RWPE2 (cell line): ENCODE measurements around the gene NUP42.

Source experiments
- ATAC-seq: fragments of 200-7000 bp; cut with Tn5 transposase; 3 replicates; pipeline ENCODE4 v1.9.1; 2021; ENCODE audit warnings: low read depth
- DNase-seq: peaks from one replicate; pipeline ENCODE4 v3.0.0-alpha.2; 2020; ENCODE audit warnings: low spot score
- H3K27ac ChIP-seq: fragments of 450-650 bp; 2 replicates; pipeline ENCODE4 v1.5.1; 2017; ENCODE audit warnings: mild to moderate bottlenecking; ENCODE audit not compliant: poor library complexity, severe bottlenecking
- H3K27me3 ChIP-seq: fragments of 250-450 bp; sonication (Bioruptor Pico); 2 replicates; pipeline ENCODE4 v1.5.1; 2021; ENCODE audit warnings: mild to moderate bottlenecking, moderate library complexity; ENCODE audit not compliant: insufficient read depth, poor library complexity, severe bottlenecking
- H3K36me3 ChIP-seq: fragments of 250-450 bp; sonication (Bioruptor Pico); 2 replicates; pipeline ENCODE4 v1.5.1; 2020; ENCODE audit warnings: low read depth, mild to moderate bottlenecking, moderate library complexity
- H3K4me1 ChIP-seq: fragments of 250-450 bp; sonication (Bioruptor Pico); 2 replicates; pipeline ENCODE4 v1.5.1; 2021; ENCODE audit warnings: mild to moderate bottlenecking, moderate library complexity; ENCODE audit not compliant: insufficient read depth, poor library complexity, severe bottlenecking
- H3K4me3 ChIP-seq: fragments of 250-450 bp; sonication (Bioruptor Pico); 2 replicates; pipeline ENCODE4 v1.5.1; 2021; ENCODE audit warnings: mild to moderate bottlenecking, moderate library complexity; ENCODE audit not compliant: severe bottlenecking
- H3K9me3 ChIP-seq: fragments of 250-450 bp; sonication (Bioruptor Pico); 2 replicates; pipeline ENCODE4 v1.5.1; 2021; ENCODE audit warnings: mild to moderate bottlenecking, moderate library complexity; ENCODE audit not compliant: severe bottlenecking
- TF ChIP-seq, protein P1 (sequence below): fragments of 450-650 bp; IDR thresholded peaks from one replicate; pipeline ENCODE4 v1.5.1; 2017; ENCODE audit warnings: mild to moderate bottlenecking, moderate library complexity; ENCODE audit not compliant: poor library complexity, severe bottlenecking

The NUP42 gene

DNA sequence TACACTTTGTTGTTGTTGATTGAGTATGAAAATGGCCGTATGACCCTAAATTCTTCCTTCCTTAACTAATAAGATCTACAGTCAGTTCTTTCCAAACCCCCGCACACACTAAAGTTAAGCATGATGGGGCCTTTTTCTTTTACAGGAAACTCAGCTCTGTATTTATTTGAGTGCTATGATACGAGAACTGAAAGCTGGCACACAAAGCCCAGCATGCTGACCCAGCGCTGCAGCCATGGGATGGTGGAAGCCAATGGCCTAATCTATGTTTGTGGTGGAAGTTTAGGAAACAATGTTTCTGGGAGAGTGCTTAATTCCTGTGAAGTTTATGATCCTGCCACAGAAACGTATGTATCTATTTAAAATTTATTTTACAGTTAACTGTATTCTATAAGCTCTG, 14.2 kb upstream of the NUP42 start:
- no peak overlapping the region for H3K4me3 ChIP-seq
- no peak overlapping the region for H3K27ac ChIP-seq
- TF ChIP-seq, protein P1, sequence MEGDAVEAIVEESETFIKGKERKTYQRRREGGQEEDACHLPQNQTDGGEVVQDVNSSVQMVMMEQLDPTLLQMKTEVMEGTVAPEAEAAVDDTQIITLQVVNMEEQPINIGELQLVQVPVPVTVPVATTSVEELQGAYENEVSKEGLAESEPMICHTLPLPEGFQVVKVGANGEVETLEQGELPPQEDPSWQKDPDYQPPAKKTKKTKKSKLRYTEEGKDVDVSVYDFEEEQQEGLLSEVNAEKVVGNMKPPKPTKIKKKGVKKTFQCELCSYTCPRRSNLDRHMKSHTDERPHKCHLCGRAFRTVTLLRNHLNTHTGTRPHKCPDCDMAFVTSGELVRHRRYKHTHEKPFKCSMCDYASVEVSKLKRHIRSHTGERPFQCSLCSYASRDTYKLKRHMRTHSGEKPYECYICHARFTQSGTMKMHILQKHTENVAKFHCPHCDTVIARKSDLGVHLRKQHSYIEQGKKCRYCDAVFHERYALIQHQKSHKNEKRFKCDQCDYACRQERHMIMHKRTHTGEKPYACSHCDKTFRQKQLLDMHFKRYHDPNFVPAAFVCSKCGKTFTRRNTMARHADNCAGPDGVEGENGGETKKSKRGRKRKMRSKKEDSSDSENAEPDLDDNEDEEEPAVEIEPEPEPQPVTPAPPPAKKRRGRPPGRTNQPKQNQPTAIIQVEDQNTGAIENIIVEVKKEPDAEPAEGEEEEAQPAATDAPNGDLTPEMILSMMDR = no peak
- DNase-seq (no peak), ATAC-seq (no peak)
- H3K9me3 ChIP-seq = no peaks in the 10 kb centered on the region
- H3K27me3 ChIP-seq = no peaks in the 10 kb centered on the region
- peaks cover 6% of the 10 kb centered on the region; the same call in 1 of the 2 replicates for H3K36me3 ChIP-seq
- no peaks in the 10 kb centered on the region for H3K4me1 ChIP-seq

DNA sequence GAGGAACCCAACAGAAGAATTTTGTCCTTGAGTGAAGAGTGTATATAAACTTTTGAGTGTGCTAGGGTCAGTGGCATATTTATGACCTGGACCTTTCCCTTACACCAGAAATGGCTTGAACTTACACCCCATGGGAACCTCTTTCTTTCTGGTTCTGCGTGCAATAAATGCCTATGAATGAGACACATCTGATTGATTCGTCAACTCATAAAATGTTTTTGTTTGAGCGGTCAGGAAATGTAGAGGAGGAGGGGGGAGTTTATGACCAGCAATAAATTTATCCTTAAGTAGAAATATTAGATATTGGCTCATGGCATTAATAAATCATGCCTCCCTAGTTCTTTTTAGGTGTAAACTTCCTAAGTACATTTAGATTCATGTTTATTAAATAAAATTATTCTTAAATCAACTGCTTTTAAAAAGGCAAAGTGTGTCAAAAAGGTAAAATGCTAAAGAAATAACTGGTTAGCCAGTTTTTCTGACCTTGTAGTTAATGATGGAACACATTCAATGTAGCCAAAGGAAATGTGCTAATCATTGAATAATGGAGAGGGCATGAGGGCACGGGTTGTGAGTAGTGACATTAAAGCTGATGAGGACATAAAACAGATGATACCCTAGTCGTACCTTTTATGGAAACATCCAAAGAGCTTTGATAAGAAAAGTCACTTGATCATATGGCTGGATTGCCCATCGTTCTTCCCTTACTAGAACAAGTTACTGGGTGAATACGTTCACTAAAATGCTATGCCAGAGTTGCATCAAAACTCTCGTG, 13.6 kb upstream of the NUP42 start:
- no peak for ATAC-seq
- H3K36me3 ChIP-seq = peaks cover 11% of the 10 kb centered on the region; the same call in 1 of the 2 replicates
- H3K4me1 ChIP-seq = no peaks in the 10 kb centered on the region
- no peaks in the 10 kb centered on the region for H3K27me3 ChIP-seq
- H3K4me3 ChIP-seq = no peak overlapping the region
- H3K9me3 ChIP-seq = no peaks in the 10 kb centered on the region
- H3K27ac ChIP-seq = no peak overlapping the region
- no peak for DNase-seq
- TF ChIP-seq, protein P1 = no peak

DNA sequence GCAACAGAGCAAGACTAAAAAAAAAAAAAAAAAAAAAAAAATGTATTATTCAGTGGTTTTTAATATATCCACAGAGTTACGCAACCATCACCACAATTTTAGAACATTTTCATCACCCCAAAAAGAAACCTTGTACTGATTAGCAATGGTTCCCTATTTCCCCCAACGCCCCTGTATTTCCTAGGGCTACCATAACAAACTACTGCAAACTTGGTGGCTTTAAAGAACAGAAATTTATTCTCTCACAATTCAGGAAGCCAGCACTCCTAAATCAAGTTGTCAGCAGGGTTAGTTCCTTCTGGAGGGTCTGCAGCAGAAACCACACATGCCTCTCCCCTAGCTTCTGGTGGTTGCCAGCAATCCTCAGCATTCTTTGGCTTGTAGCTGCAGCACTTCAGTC, 5.9 kb upstream of the NUP42 start:
- Histone ChIP-seq H3K4me1 (no peaks in the 10 kb centered on the region), H3K27me3 (no peaks in the 10 kb centered on the region), H3K9me3 (no peaks in the 10 kb centered on the region), H3K27ac (no peak overlapping the region), H3K36me3 (0 out of 2 replicates have a peak, but pooled peaks cover 5% of the 10 kb centered on the region), H3K4me3 (no peak overlapping the region)
- DNase-seq (no peak), ATAC-seq (no peak)
- TF ChIP-seq, protein P1 = no peak

DNA sequence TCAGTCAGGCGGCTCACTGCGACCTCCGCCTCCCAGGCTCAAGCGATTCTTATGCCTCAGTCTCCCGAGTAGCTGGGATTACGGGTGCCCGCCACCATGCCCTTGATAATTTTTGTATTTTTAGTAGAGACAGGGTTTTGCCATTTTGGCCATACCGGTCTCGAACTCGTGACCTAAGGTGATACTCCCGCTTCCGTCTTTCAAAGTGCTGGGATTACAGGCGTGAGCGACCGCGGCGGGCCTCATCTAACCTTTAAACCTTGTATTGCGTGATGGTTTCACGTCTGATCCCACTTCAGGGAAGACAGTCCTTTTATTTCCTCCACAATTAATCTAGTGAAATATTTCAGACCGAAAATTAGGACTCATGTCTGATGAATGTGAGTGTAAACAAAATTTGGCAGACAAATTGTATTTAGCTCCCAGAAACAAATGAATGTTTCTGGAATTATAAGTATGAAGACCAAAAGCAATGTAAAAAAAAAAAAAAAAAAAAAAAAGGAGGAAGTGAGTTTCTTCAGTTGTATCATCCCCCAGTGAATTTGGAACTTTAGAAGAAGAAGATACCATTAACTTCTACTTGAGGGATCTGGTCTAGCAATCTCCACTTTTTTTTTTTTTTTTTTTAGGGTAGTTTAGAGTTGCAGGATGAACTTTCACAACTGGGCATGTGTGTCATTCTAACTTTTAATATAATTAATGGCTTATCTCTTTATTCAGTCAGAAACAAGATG, 1.6 kb downstream of the NUP42 start:
- H3K4me1 ChIP-seq = peaks cover 16% of the 10 kb centered on the region
- no peaks in the 10 kb centered on the region for H3K27me3 ChIP-seq
- peaks cover 45% of the 10 kb centered on the region for H3K36me3 ChIP-seq
- H3K27ac ChIP-seq = peak overlapping the region; percentile 71
- peak overlapping the region; percentile 55 for H3K4me3 ChIP-seq
- ATAC-seq = no peak
- TF ChIP-seq, protein P1 = no peak
- no peaks in the 10 kb centered on the region for H3K9me3 ChIP-seq
- DNase-seq = no peak

DNA sequence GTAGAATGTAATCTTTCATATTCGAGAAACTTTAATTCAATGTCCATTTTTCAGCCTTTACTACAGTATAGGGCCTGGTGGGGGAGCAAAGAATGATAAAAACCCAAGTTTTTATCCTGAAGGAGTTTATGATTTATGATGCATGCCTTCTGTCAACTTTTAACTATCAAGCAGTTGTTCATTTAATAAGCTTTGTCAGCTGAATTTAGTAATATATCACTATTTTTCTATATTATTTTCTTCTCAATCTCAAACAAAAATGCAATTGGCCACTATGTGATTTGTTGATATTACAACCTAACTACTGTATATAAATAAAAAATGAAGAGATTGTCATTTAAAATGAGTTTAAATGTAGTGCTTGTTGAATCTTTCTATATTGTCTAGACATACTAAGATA, 2.4 kb downstream of the NUP42 start:
- TF ChIP-seq, protein P1 = no peak
- Histone ChIP-seq H3K27ac (no peak overlapping the region), H3K9me3 (no peaks in the 10 kb centered on the region), H3K4me3 (no peak overlapping the region), H3K27me3 (no peaks in the 10 kb centered on the region), H3K4me1 (peaks cover 16% of the 10 kb centered on the region), H3K36me3 (peaks cover 53% of the 10 kb centered on the region)
- DNase-seq (no peak), ATAC-seq (no peak)
